Smooth muscle cell (in vitro differentiated cells): ENCODE measurements around the gene CD40. TPM values are rescaled to one million over a fixed set of nuclear protein-coding genes. Genes with fewer than 3 reads are reported as not detected.
"Not testable (repeated sequence)": the region's sequence is repeated elsewhere in the genome, so short reads cannot be mapped to it uniquely, and the experiment has no call there.

ENCODE experiments used
- DNase-seq: peaks from one replicate; lab custom pipeline; 2025; ENCODE audit not compliant: unreplicated experiment; lab: John Stamatoyannopoulos, UW
- H2AFZ ChIP-seq: fragments of 200-600 bp; sonication (generic); 2 replicates; pipeline ENCODE4 v1.6.0; 2016; ENCODE audit warnings: antibody characterized with exemption, low read depth, mild to moderate bottlenecking
- H3F3A ChIP-seq: fragments of 200-600 bp; sonication (generic); 2 replicates; pipeline ENCODE4 v1.6.0; 2017; ENCODE audit warnings: antibody characterized with exemption, low read depth
- H3K27ac ChIP-seq: fragments of 200-600 bp; sonication (generic); 2 replicates; pipeline ENCODE4 v1.5.1; 2016; ENCODE audit warnings: low read depth, mild to moderate bottlenecking
- H3K27me3 ChIP-seq: fragments of 200-600 bp; sonication (generic); 2 replicates; pipeline ENCODE4 v1.6.1; 2016; ENCODE audit warnings: low read depth, mild to moderate bottlenecking
- H3K36me3 ChIP-seq: fragments of 200-600 bp; sonication (generic); 2 replicates; pipeline ENCODE4 v1.5.1; 2016; ENCODE audit warnings: low read depth
- H3K4me1 ChIP-seq: fragments of 200-600 bp; sonication (generic); 2 replicates; pipeline ENCODE4 v1.5.1; 2016; ENCODE audit warnings: low read depth
- H3K4me2 ChIP-seq: fragments of 200-600 bp; sonication (generic); 2 replicates; pipeline ENCODE4 v1.6.0; 2016; ENCODE audit warnings: mild to moderate bottlenecking
- H3K4me3 ChIP-seq: fragments of 200-600 bp; sonication (generic); 2 replicates; pipeline ENCODE4 v1.5.1; 2016; ENCODE audit warnings: mild to moderate bottlenecking
- H3K79me2 ChIP-seq: fragments of 200-600 bp; sonication (generic); 2 replicates; pipeline ENCODE4 v1.6.0; 2016; ENCODE audit warnings: low read depth, mild to moderate bottlenecking
- H3K9ac ChIP-seq: fragments of 200-600 bp; sonication (generic); 2 replicates; pipeline ENCODE4 v1.6.0; 2016; ENCODE audit warnings: low read depth
- H3K9me3 ChIP-seq: fragments of 200-600 bp; sonication (generic); replicated peaks from 2 replicates; pipeline ENCODE4 v1.5.1; 2016; ENCODE audit warnings: low read depth
- H4K20me1 ChIP-seq: fragments of 200-600 bp; sonication (generic); 2 replicates; pipeline ENCODE4 v1.6.0; 2016; ENCODE audit warnings: low read depth
- CTCF ChIP-seq: fragments of 200-600 bp; sonication (generic); IDR thresholded peaks from 2 replicates; pipeline ENCODE4 v1.5.1; 2017; ENCODE audit warnings: borderline replicate concordance, mild to moderate bottlenecking, antibody characterized with exemption; ENCODE audit not compliant: insufficient read depth, poor library complexity, severe bottlenecking
- WGBS: methylation state at CpG from one replicate; pipeline ENCODE4 v1.1.7; 2016; ENCODE audit warnings: low lambda C conversion rate; 5-methylcytosine and 5-hydroxymethylcytosine counted together
- polyA plus RNA-seq: library from polyadenylated mRNA; unstranded; fragments of >200 nt; fragmentation: Nextera tagmentation; extraction: Ambion mirVana; gene quantifications from 2 replicates; pipeline ENCODE4 v1.2.1, GENCODE V29; 2016
- total RNA-seq: library from RNA; depleted of rRNA; stranded (reverse); fragments of >200 nt; gene quantifications from 2 replicates; pipeline ENCODE4 v1.2.3, GENCODE V29; 2014

Gene CD40
- total and polyA plus RNA-seq, 2 experiments from 2014 or later: 13.8 to 27.4 TPM

- Histone ChIP-seq H3K27ac (peak overlapping the region; percentile 93), H3K9me3 (no peaks in the 10 kb centered on the region), H4K20me1 (peaks cover 58% of the 10 kb centered on the region), H3K4me3 (peak overlapping the region; percentile 68), H3K4me1 (peaks cover 22% of the 10 kb centered on the region), H3K79me2 (peaks cover 54% of the 10 kb centered on the region), H3F3A (no peaks in the 10 kb centered on the region), H3K36me3 (no peaks in the 10 kb centered on the region), H2AFZ (no peak overlapping the region), H3K9ac (peak overlapping the region; percentile 95), H3K27me3 (no peaks in the 10 kb centered on the region), H3K4me2 (peak overlapping the region; percentile 89)
- WGBS: 3% methylated on average over 22 of the region's 22 CpGs
- no peak for TF ChIP-seq CTCF
- no peak for DNase-seq
Measured at GRCh38 chr20:46088409-46089166, 29.5 kb upstream of the CD40 start.

GRCh38 chr20:46089167-46089416 is 29.0 kb upstream of the CD40 start:
- Histone ChIP-seq H3K79me2 (peaks cover 49% of the 10 kb centered on the region), H3K9ac (peak overlapping the region; percentile 95), H3K4me2 (peak overlapping the region; percentile 89), H3K4me1 (peaks cover 22% of the 10 kb centered on the region), H2AFZ (peak overlapping the region; percentile 56), H3K36me3 (no peaks in the 10 kb centered on the region), H3F3A (no peaks in the 10 kb centered on the region), H3K27ac (peak overlapping the region; percentile 93), H3K4me3 (peak overlapping the region; percentile 68), H3K9me3 (no peaks in the 10 kb centered on the region), H3K27me3 (no peaks in the 10 kb centered on the region), H4K20me1 (peaks cover 52% of the 10 kb centered on the region)
- under 1% methylated on average over 31 of the region's 31 CpGs for WGBS
- DNase-seq: no peak
- no peak for TF ChIP-seq CTCF

GRCh38 chr20:46089417-46090388 is 28.4 kb upstream of the CD40 start, which contains the start of gene NCOA5:
TSS of gene NCOA5 (minus strand) at chr20:46089962. CDS start at chr20:46079424, 10,538 bp downstream.
- TF ChIP-seq CTCF: peak; percentile 21
- 1% methylated on average over 69 of the region's 100 CpGs for whole genome bisulfite sequencing
- peak within 1 kb of the TSS; percentile 89 for H3K4me2 ChIP-seq

GRCh38 chr20:46091622-46092535 is 26.2 kb upstream of the CD40 start:
- Histone ChIP-seq H3K79me2 (peaks cover 21% of the 10 kb centered on the region), H4K20me1 (peaks cover 25% of the 10 kb centered on the region), H3K4me1 (peaks cover 12% of the 10 kb centered on the region), H3K4me2 (peak overlapping the region; percentile 48), H2AFZ (peak overlapping the region; percentile 17)
- not testable (repeated sequence) for H3F3A ChIP-seq, H3K36me3 ChIP-seq, H3K9ac ChIP-seq, H3K9me3 ChIP-seq, H3K27ac ChIP-seq, DNase-seq, H3K27me3 ChIP-seq, H3K4me3 ChIP-seq
- WGBS: 47% methylated on average over 46 of the region's 52 CpGs

More at GRCh38 chr20:46089417-46090388, 28.4 kb upstream of the CD40 start, which contains the start of gene NCOA5:
- peak; percentile 87 for DNase-seq
- Histone ChIP-seq H2AFZ (peak within 1 kb of the TSS; percentile 73), H3K27ac (peak within 1 kb of the TSS; percentile 93), H3K4me3 (peak within 1 kb of the TSS; percentile 68), H3F3A (no peaks in the 10 kb centered on the region), H4K20me1 (peaks cover 46% of the 10 kb centered on the region), H3K4me1 (peaks cover 22% of the 10 kb centered on the region), H3K9me3 (no peaks in the 10 kb centered on the region), H3K79me2 (peaks cover 43% of the 10 kb centered on the region), H3K27me3 (no peaks in the 10 kb centered on the region), H3K9ac (peak within 1 kb of the TSS; percentile 95), H3K36me3 (no peaks in the 10 kb centered on the region)
